IMR-90 (cell line): ENCODE results near the gene DNPH1. TPM values are rescaled to one million over a fixed set of nuclear protein-coding genes. Genes with fewer than 3 reads are reported as not detected.
A peak's percentile ranks its signal among the peaks of the same experiment; 100 is the strongest.

Source experiments
- ATAC-seq: fragments of 200-7000 bp; cut with Tn5 transposase; 2 replicates; pipeline ENCODE4 v1.9.1; 2020; ENCODE audit warnings: low read depth, mild to moderate bottlenecking, moderate library complexity
- BruUV-seq: library from RNA; stranded (reverse); fragments of 400-500 nt; replicated peaks from 2 replicates; lab custom pipeline; 2021; lab: Mats Ljungman, UMichigan
- CTCF ChIA-PET: fragments of 300-600 bp; formaldehyde crosslinking; extraction: SDS; loops from one replicate; lab custom pipeline; 2021; ENCODE audit warnings: antibody characterized with exemption; lab: Yijun Ruan, JAX
- POLR2A ChIA-PET: fragments of 300-600 bp; sonication (Branson Sonifier 250); formaldehyde crosslinking; loops from one replicate; lab custom pipeline; 2022; ENCODE audit warnings: antibody characterized with exemption; ENCODE audit not compliant: unreplicated experiment; lab: Charles Lee
- DNase-seq: peaks from one replicate; pipeline ENCODE4 v3.0.0; 2013
- H2AFZ ChIP-seq: replicated peaks from 2 replicates; pipeline ENCODE3; 2013; ENCODE audit warnings: low read length, mild to moderate bottlenecking; ENCODE audit not compliant: poor library complexity
- H2AK5ac ChIP-seq: 2 replicates; pipeline ENCODE4 v1.6.1; 2013; ENCODE audit warnings: low read depth, low read length, inconsistent platforms
- H2AK9ac ChIP-seq: replicated peaks from 2 replicates; pipeline ENCODE3; 2013; ENCODE audit warnings: mild to moderate bottlenecking, low read depth, low read length, moderate library complexity; ENCODE audit not compliant: poor library complexity
- H2BK120ac ChIP-seq: 2 replicates; pipeline ENCODE4 v1.6.1; 2013; ENCODE audit warnings: low read depth, low read length, inconsistent platforms
- H2BK15ac ChIP-seq: 3 replicates; pipeline ENCODE4 v1.6.1; 2013; ENCODE audit warnings: low read depth, low read length, inconsistent platforms
- H2BK20ac ChIP-seq: 2 replicates; pipeline ENCODE4 v1.6.1; 2013; ENCODE audit warnings: low read depth, mild to moderate bottlenecking, inconsistent platforms, low read length, moderate library complexity
- H2BK5ac ChIP-seq: 2 replicates; pipeline ENCODE4 v1.6.1; 2013; ENCODE audit warnings: mild to moderate bottlenecking, low read depth, low read length, inconsistent platforms; ENCODE audit not compliant: poor library complexity, severe bottlenecking
- H3K14ac ChIP-seq: replicated peaks from 2 replicates; pipeline ENCODE4 v1.6.1; 2013; ENCODE audit warnings: low read depth, low read length, inconsistent platforms
- H3K18ac ChIP-seq: 2 replicates; pipeline ENCODE4 v1.6.1; 2013; ENCODE audit warnings: low read depth, low read length, control low read depth
- H3K23ac ChIP-seq: 2 replicates; pipeline ENCODE4 v1.6.1; 2013; ENCODE audit warnings: low read depth, low read length, inconsistent platforms
- H3K27ac ChIP-seq: 2 replicates; pipeline ENCODE4 v1.5.1; 2013; ENCODE audit warnings: mild to moderate bottlenecking, control low read depth, low read length; ENCODE audit not compliant: insufficient read depth
- H3K27me3 ChIP-seq: 2 replicates; pipeline ENCODE4 v1.6.1; 2013; ENCODE audit warnings: low read length; ENCODE audit not compliant: control insufficient read depth, insufficient read depth
- H3K36me3 ChIP-seq: 2 replicates; pipeline ENCODE4 v1.6.1; 2013; ENCODE audit warnings: low read length, mixed read lengths; ENCODE audit not compliant: control insufficient read depth, insufficient read depth
- H3K4ac ChIP-seq: 2 replicates; pipeline ENCODE4 v1.6.1; 2013; ENCODE audit warnings: low read depth, low read length, inconsistent platforms
- H3K4me1 ChIP-seq: 2 replicates; pipeline ENCODE4 v1.6.1; 2013; ENCODE audit warnings: low read length, mixed read lengths; ENCODE audit not compliant: control insufficient read depth, insufficient read depth
- H3K4me2 ChIP-seq: 2 replicates; pipeline ENCODE4 v1.6.1; 2013; ENCODE audit warnings: low read depth, mild to moderate bottlenecking, control low read depth, low read length, moderate library complexity
- H3K4me3 ChIP-seq: 2 replicates; pipeline ENCODE4 v1.5.1; 2013; ENCODE audit warnings: low read depth, mild to moderate bottlenecking, control low read depth, low read length, moderate library complexity; ENCODE audit not compliant: insufficient read depth
- H3K56ac ChIP-seq: 2 replicates; pipeline ENCODE4 v1.6.1; 2013; ENCODE audit warnings: low read length, inconsistent platforms; ENCODE audit not compliant: insufficient read depth; ENCODE audit errors: extremely low read depth
- H3K79me1 ChIP-seq, 2 experiments: 2 replicates each; pipeline ENCODE4 v1.6.1; 2013; ENCODE audit warnings: low read length in 2 of 2, inconsistent platforms in 1 of 2, low read depth in 1 of 2
- H3K9ac ChIP-seq: 2 replicates; pipeline ENCODE4 v1.6.1; 2013; ENCODE audit warnings: low read depth, low read length, control low read depth
- H3K9me1 ChIP-seq: 2 replicates; pipeline ENCODE4 v1.6.1; 2013; ENCODE audit warnings: low read length, inconsistent platforms; ENCODE audit not compliant: insufficient read depth
- H3K9me3 ChIP-seq: 2 replicates; pipeline ENCODE4 v1.6.1; 2013; ENCODE audit warnings: low read length; ENCODE audit not compliant: control insufficient read depth, insufficient read depth
- H4K20me1 ChIP-seq: 2 replicates; pipeline ENCODE4 v1.6.1; 2013; ENCODE audit warnings: low read length, inconsistent platforms; ENCODE audit not compliant: insufficient read depth
- H4K5ac ChIP-seq: 2 replicates; pipeline ENCODE4 v1.6.1; 2013; ENCODE audit warnings: mild to moderate bottlenecking, low read depth, low read length, control low read depth
- H4K8ac ChIP-seq, 2 experiments: 2 replicates each; pipeline ENCODE4 v1.6.1; 2013; ENCODE audit warnings: low read depth in 2 of 2, low read length in 2 of 2, control low read depth in 1 of 2, inconsistent platforms in 1 of 2
- H4K91ac ChIP-seq: 2 replicates; pipeline ENCODE4 v1.6.1; 2013; ENCODE audit warnings: low read depth, low read length, inconsistent platforms; ENCODE audit not compliant: insufficient read depth
- BHLHE40 ChIP-seq: fragments of 150-350 bp; IDR thresholded peaks from 2 replicates; pipeline ENCODE4 v1.6.1; 2016; ENCODE audit warnings: mild to moderate bottlenecking, low read depth, low read length
- CEBPB ChIP-seq: IDR thresholded peaks from 2 replicates; pipeline ENCODE4 v1.6.1; 2012; ENCODE audit warnings: low read depth, low read length, improper control_type of control experiment
- CHD1 ChIP-seq: IDR thresholded peaks from 2 replicates; pipeline ENCODE4 v1.6.1; 2012; ENCODE audit warnings: low read depth, low read length, improper control_type of control experiment
- CTCF ChIP-seq: conservative IDR thresholded peaks from 2 replicates; pipeline ENCODE4 v1.5.1; 2012; ENCODE audit warnings: mild to moderate bottlenecking, low read depth, low read length, improper control_type of control experiment
- FOS ChIP-seq: fragments of 150-350 bp; IDR thresholded peaks from 2 replicates; pipeline ENCODE4 v1.6.1; 2016; ENCODE audit warnings: low read depth, low read length
- MAFK ChIP-seq: IDR thresholded peaks from 2 replicates; pipeline ENCODE4 v1.6.1; 2012; ENCODE audit warnings: low read depth, low read length, improper control_type of control experiment
- MAZ ChIP-seq: IDR thresholded peaks from 2 replicates; pipeline ENCODE4 v1.6.1; 2012; ENCODE audit warnings: low read depth, mild to moderate bottlenecking, low read length, improper control_type of control experiment, moderate library complexity, borderline replicate concordance
- MXI1 ChIP-seq: IDR thresholded peaks from 2 replicates; pipeline ENCODE4 v1.6.1; 2012; ENCODE audit warnings: low read depth, mild to moderate bottlenecking, low read length, moderate library complexity, borderline replicate concordance
- NFE2L2 ChIP-seq: fragments of 150-350 bp; IDR thresholded peaks from 2 replicates; pipeline ENCODE4 v1.6.1; 2016; ENCODE audit warnings: low read depth, mild to moderate bottlenecking, low read length
- POLR2A ChIP-seq: IDR thresholded peaks from 2 replicates; pipeline ENCODE4 v1.6.1; 2012; ENCODE audit warnings: mild to moderate bottlenecking, low read depth, low read length
- RAD21 ChIP-seq: IDR thresholded peaks from 2 replicates; pipeline ENCODE4 v1.6.1; 2012; ENCODE audit warnings: low read length, improper control_type of control experiment
- RCOR1 ChIP-seq: IDR thresholded peaks from 2 replicates; pipeline ENCODE4 v1.6.1; 2012; ENCODE audit warnings: mild to moderate bottlenecking, low read length, improper control_type of control experiment; ENCODE audit not compliant: insufficient replicate concordance
- RFX5 ChIP-seq: IDR thresholded peaks from 2 replicates; pipeline ENCODE4 v1.8.0; 2012; ENCODE audit warnings: low read depth, mild to moderate bottlenecking, low read length, moderate library complexity
- SMC3 ChIP-seq: fragments of 150-350 bp; IDR thresholded peaks from 2 replicates; pipeline ENCODE4 v1.6.1; 2016; ENCODE audit warnings: low read depth, mild to moderate bottlenecking, antibody characterized with exemption, low read length, moderate library complexity
- WGBS, 2 experiments: methylation state at CpG; one replicate each; pipeline versions ENCODE4 v1.1.5 to v1.1.7; 2013; ENCODE audit warnings: missing lambda C conversion rate in 2 of 2; ENCODE audit not compliant: insufficient read length in 1 of 2; ENCODE audit errors: extremely low coverage in 2 of 2; 5-methylcytosine and 5-hydroxymethylcytosine counted together
- dilution Hi-C: fragments of 300-500 bp; cut with HindIII; formaldehyde crosslinking; loops from one replicate; pipeline ENCODE4 v1.14.3; 2018; ENCODE audit warnings: low sequenced_read_pairs; ENCODE audit not compliant: unreplicated experiment
- in situ Hi-C: fragments of 300-500 bp; cut with MboI; formaldehyde crosslinking; loops from 3 replicates; pipeline ENCODE4 v1.14.3; 2019; ENCODE audit warnings: low sequenced_read_pairs, inconsistent platforms, mixed read lengths
- intact Hi-C: fragments of 100-400 bp; cut with micrococcal nuclease; formaldehyde crosslinking; loops from 2 replicates; pipeline ENCODE4 v1.10.0; 2022
- polyA plus RNA-seq, 3 experiments: library from polyadenylated mRNA; depleted of rRNA; stranded (reverse); fragments of >200 nt; gene quantifications; 2 replicates each; pipeline ENCODE4 v1.2.3, GENCODE V29; 2012; ENCODE audit warnings: low replicate concordance in 1 of 3
- total RNA-seq: library from RNA; depleted of rRNA; stranded (reverse); fragments of >200 nt; gene quantifications from 2 replicates; pipeline ENCODE4 v1.2.3, GENCODE V29; 2012

DNPH1 gene
- total and polyA plus RNA-seq, 2 of the 4 experiments (the other 2 are of a cell fraction), result 19.0 to 47.8 TPM

- no peak for TF ChIP-seq CHD1
- TF ChIP-seq CTCF, result no peak
- no peak for TF ChIP-seq RCOR1
- TF ChIP-seq MXI1, result no peak
These were observed 47.7 kb downstream of the DNPH1 start (continued) for GRCh38 chr6:43181621-43181941.

GRCh38 chr6:43180985-43181384 is 48.3 kb downstream of the DNPH1 start:
- Histone ChIP-seq H3K27ac (no peak overlapping the region), H3K36me3 (peaks cover 46% of the 10 kb centered on the region), H2BK5ac (no peak overlapping the region), H2BK15ac (no peak overlapping the region), H3K4me3 (no peak overlapping the region), H3K4me2 (no peak overlapping the region), H4K5ac (no peak overlapping the region), H2BK120ac (no peak overlapping the region), H2AK9ac (no peak overlapping the region), H3K18ac (no peak overlapping the region), H3K4ac (peak overlapping the region; percentile 27; the same call in 1 of the 2 replicates), H2AK5ac (no peak overlapping the region; the same call in 1 of the 2 replicates), H4K8ac (peak overlapping the region; percentile 88 to 97; a peak in 3 of 4 replicates), H3K56ac (no peak overlapping the region), H4K20me1 (peaks cover 7% of the 10 kb centered on the region), H2BK20ac (no peak overlapping the region), H3K4me1 (peaks cover 2% of the 10 kb centered on the region), H3K79me1 (peaks cover 17 to 59% of the 10 kb centered on the region in 2 experiments), H4K91ac (no peak overlapping the region), H3K9ac (0 out of 2 replicates have a peak overlapping the region, but pooled peaks have one; percentile 9), H3K23ac (peak overlapping the region; percentile 65; the same call in 1 of the 2 replicates), H3K9me1 (peaks cover 2% of the 10 kb centered on the region), H3K14ac (no peak overlapping the region), H3K9me3 (no peaks in the 10 kb centered on the region), H2AFZ (no peak overlapping the region), H3K27me3 (no peaks in the 10 kb centered on the region)
- in situ Hi-C loops (no loop called here), dilution Hi-C loops (no loop called here), intact Hi-C loops (no loop called here)
- no TSS peak for BruUV-seq
- DNase-seq (peak; percentile 19), ATAC-seq (no peak)
- ChIA-PET POLR2A (no interaction called here), CTCF (no interaction called here)
- 73% methylated on average over 2 of the region's 5 CpGs; no CpG with 5 or more reads in 1 of the 2 experiments for WGBS, 2 experiments
- no peak for TF ChIP-seq BHLHE40
- TF ChIP-seq NFE2L2, result no peak
- no peak for TF ChIP-seq POLR2A
- TF ChIP-seq MAFK, result no peak
- no peak for TF ChIP-seq FOS
- TF ChIP-seq RAD21, result no peak
- TF ChIP-seq SMC3, result no peak
- TF ChIP-seq CTCF, result no peak
- TF ChIP-seq MXI1, result no peak
- TF ChIP-seq RCOR1, result no peak
- TF ChIP-seq MAZ, result no peak
- no peak for TF ChIP-seq CHD1
- TF ChIP-seq CEBPB, result no peak
- no peak for TF ChIP-seq RFX5
